HepG2 (cell line): Measurements from ENCODE around the gene NFRKB. TPM values are rescaled to one million over a fixed set of nuclear protein-coding genes. Genes with fewer than 3 reads are reported as not detected.
A peak's percentile ranks its signal among the peaks of the same experiment; 100 is the strongest.
"Not testable (repeated sequence)": the region's sequence is repeated elsewhere in the genome, so short reads cannot be mapped to it uniquely, and the experiment has no call there.

Source experiments
- ATAC-seq: fragments of 200-7000 bp; cut with Tn5 transposase; 3 replicates; pipeline ENCODE4 v1.9.1; 2020; ENCODE audit warnings: mild to moderate bottlenecking, moderate library complexity
- BruUV-seq: library from RNA; stranded (reverse); fragments of 400-500 nt; replicated peaks from 2 replicates; lab custom pipeline; 2021; lab: Mats Ljungman, UMichigan
- CTCF ChIA-PET: fragments of 300-600 bp; formaldehyde crosslinking; extraction: SDS; loops from one replicate; lab custom pipeline; 2021; ENCODE audit warnings: low total read pairs, inconsistent platforms, low intra/inter-chr PET ratio; lab: Yijun Ruan, JAX
- POLR2A ChIA-PET: fragments of 350-600 bp; sonication (Branson Sonifier 250); formaldehyde crosslinking; loops from one replicate; lab custom pipeline; 2020; ENCODE audit warnings: antibody characterized with exemption, inconsistent platforms; lab: Yijun Ruan, JAX
- DNase-seq: peaks from one replicate; pipeline ENCODE4 v3.0.0-alpha.2; 2015; ENCODE audit warnings: low spot score
- FAIRE-seq: peaks from 3 replicates; lab custom pipeline; 2011; peaks lifted over from hg19 to GRCh38; lab: Jason Lieb, UNC
- H2AFZ ChIP-seq: one replicate; pipeline ENCODE4 v1.6.1; 2011; ENCODE audit warnings: low read length, inconsistent platforms
- H3K27ac ChIP-seq: fragments of 300-600 bp; 3 replicates; pipeline ENCODE4 v1.8.0; 2011; ENCODE audit warnings: mixed run types, mild to moderate bottlenecking, mixed read lengths, low read length, inconsistent platforms; ENCODE audit not compliant: insufficient read depth; ENCODE audit errors: extremely low read length
- H3K27me3 ChIP-seq, 2 experiments: fragments of 200-600 bp in 1 of 2; 2 replicates in 1 of 2; 3 replicates in 1 of 2; pipeline versions ENCODE4 v1.6.0 to v1.8.0; 2011; ENCODE audit warnings: low read length in 2 of 2, mild to moderate bottlenecking in 2 of 2, moderate library complexity in 2 of 2, inconsistent platforms in 1 of 2; ENCODE audit not compliant: insufficient read depth in 2 of 2, control insufficient read depth in 1 of 2
- H3K36me3 ChIP-seq, 2 experiments: fragments of 200-600 bp in 1 of 2; replicated peaks in 1 of 2; 2 replicates in 1 of 2; 3 replicates in 1 of 2; pipeline versions ENCODE4 v1.5.1 to v1.8.0; 2011; ENCODE audit warnings: low read length in 2 of 2, inconsistent platforms in 1 of 2; ENCODE audit not compliant: insufficient read depth in 2 of 2, control insufficient read depth in 1 of 2
- H3K4me1 ChIP-seq: 2 replicates; pipeline ENCODE4 v1.5.1; 2012; ENCODE audit warnings: low read length, inconsistent platforms; ENCODE audit not compliant: insufficient read depth
- H3K4me2 ChIP-seq: 2 replicates; pipeline ENCODE4 v1.6.0; 2011; ENCODE audit warnings: low read depth, low read length, inconsistent platforms
- H3K4me3 ChIP-seq, 3 experiments: fragments of 200-600 bp in 1 of 3; sonication (generic), shearing (Covaris generic) in 1 of 3; replicated peaks in 1 of 3; 2 replicates each; pipeline ENCODE4 v1.5.1; 2011 to 2016; ENCODE audit warnings: low read length in 3 of 3, inconsistent platforms in 2 of 3, low read depth in 2 of 3, mild to moderate bottlenecking in 2 of 3, control low read depth in 1 of 3, mixed read lengths in 1 of 3; ENCODE audit not compliant: insufficient read depth in 1 of 3
- H3K79me2 ChIP-seq: one replicate; pipeline ENCODE4 v1.6.1; 2011; ENCODE audit warnings: low read length, inconsistent platforms; ENCODE audit not compliant: insufficient read depth
- H3K9ac ChIP-seq: 2 replicates; pipeline ENCODE4 v1.6.0; 2011; ENCODE audit warnings: mild to moderate bottlenecking, low read depth, low read length, inconsistent platforms; ENCODE audit not compliant: insufficient read depth
- H3K9me3 ChIP-seq: 2 replicates; pipeline ENCODE4 v1.5.1; 2012; ENCODE audit warnings: mild to moderate bottlenecking, low read length
- H4K20me1 ChIP-seq: 2 replicates; pipeline ENCODE4 v1.6.0; 2011; ENCODE audit warnings: inconsistent platforms, mild to moderate bottlenecking, low read length, moderate library complexity; ENCODE audit not compliant: insufficient read depth
- KDM2A ChIP-seq: sonication (generic); formaldehyde crosslinking; IDR thresholded peaks from 2 replicates; pipeline ENCODE4 v1.4.0; 2020; ENCODE audit warnings: low read depth, missing genetic modification reagents, borderline replicate concordance
- NFYB ChIP-seq: sonication (generic); formaldehyde crosslinking; IDR thresholded peaks from 2 replicates; pipeline ENCODE4 v1.4.0; 2020; ENCODE audit warnings: missing genetic modification reagents
- POLR2AphosphoS5 ChIP-seq: IDR thresholded peaks from 2 replicates; pipeline ENCODE4 v1.6.1; 2012; ENCODE audit warnings: low read depth, low read length
- SP1 ChIP-seq, 2 experiments: fragments of 450-650 bp in 1 of 2; sonication (generic) in 1 of 2; formaldehyde crosslinking in 1 of 2; IDR thresholded peaks; 2 replicates each; pipeline versions ENCODE4 v1.4.0 to v1.6.1; 2016 to 2020; ENCODE audit warnings: missing genetic modification reagents in 1 of 2
- TBX2 ChIP-seq: sonication (generic); formaldehyde crosslinking; IDR thresholded peaks from 2 replicates; pipeline ENCODE4 v1.5.0; 2020; ENCODE audit warnings: missing genetic modification reagents, mild to moderate bottlenecking, borderline replicate concordance
- WGBS: methylation state at CpG from one replicate; pipeline ENCODE4 v1.1.6; 2017; ENCODE audit warnings: low lambda C conversion rate; 5-methylcytosine and 5-hydroxymethylcytosine counted together
- in situ Hi-C: cut with HindIII; loops from 2 replicates; pipeline ENCODE4 v1.10.0; 2017; ENCODE audit warnings: low pct_unique_long_range_greater_than_20kb; ENCODE audit not compliant: extremely low pct_ligation_motif_present
- intact Hi-C: fragments of 100-400 bp; cut with micrococcal nuclease; formaldehyde crosslinking; loops from one replicate; pipeline ENCODE4 v1.10.0; 2022; ENCODE audit not compliant: unreplicated experiment
- polyA plus RNA-seq, 8 experiments: library from polyadenylated mRNA; depleted of rRNA in 3 of 8; stranded (reverse) in 7 of 8; unstranded in 1 of 8; fragments of >200 nt; fragmentation: Illumina TruSeq in 4 of 8; extraction: Trizol in 4 of 8; gene quantifications; 2 replicates each; pipeline versions ENCODE4 v1.2.1 to v1.2.3, GENCODE V29; 2011 to 2016; ENCODE audit warnings: low read depth in 4 of 8, missing spikeins in 1 of 8, mixed read lengths in 1 of 8; ENCODE audit not compliant: insufficient read depth in 1 of 8
- total RNA-seq, 5 experiments: library from RNA; depleted of rRNA; stranded (reverse); fragments of >200 nt; fragmentation: Illumina TruSeq; extraction: Trizol; gene quantifications; 2 replicates each; pipeline ENCODE4 v1.2.3, GENCODE V29; 2016; ENCODE audit warnings: low read depth in 1 of 5
- TF ChIP-seq, protein P1 (sequence below): sonication (generic); formaldehyde crosslinking; IDR thresholded peaks from 2 replicates; pipeline ENCODE4 v1.4.0; 2020; ENCODE audit warnings: missing genetic modification reagents, mild to moderate bottlenecking, borderline replicate concordance
- TF ChIP-seq, protein P2 (sequence below), 2 experiments: sonication (generic) in 1 of 2; formaldehyde crosslinking in 1 of 2; IDR thresholded peaks; 2 replicates each; pipeline versions ENCODE4 v1.4.0 to v1.6.1; 2018 to 2020; ENCODE audit warnings: missing genetic modification reagents in 2 of 2, borderline replicate concordance in 1 of 2, low read depth in 1 of 2, mild to moderate bottlenecking in 1 of 2, missing biosample characterization in 1 of 2
- TF ChIP-seq, protein P3 (sequence below): sonication (generic); formaldehyde crosslinking; IDR thresholded peaks from 2 replicates; pipeline ENCODE4 v1.4.0; 2020; ENCODE audit warnings: missing genetic modification reagents

The NFRKB gene
- total and polyA plus RNA-seq, 2 of the 13 experiments (the other 11 are each of a cell fraction or from before 2014, with no cell fraction given) = 22.9 to 23.7 TPM

DNA sequence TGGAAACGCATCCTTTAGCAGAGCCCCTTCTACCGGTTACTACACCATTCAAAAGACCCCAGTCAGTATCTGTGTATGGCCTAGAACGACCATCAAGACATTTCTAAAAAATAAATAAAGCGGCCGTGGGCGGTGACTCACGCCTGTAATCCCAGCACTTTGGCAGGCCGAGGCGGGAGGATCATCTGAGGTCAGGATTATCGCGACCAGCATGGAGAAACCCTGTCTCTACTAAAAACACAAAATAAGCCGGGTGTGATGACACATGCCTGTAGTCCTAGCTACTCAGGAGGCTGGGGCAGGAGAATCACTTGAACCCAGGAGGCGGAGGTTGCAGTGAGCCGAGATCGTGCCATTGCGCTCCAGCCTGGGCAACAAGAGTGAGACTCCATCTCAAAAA lies 26.8 kb downstream of the NFRKB start:
- CTCF ChIA-PET = not testable (repeated sequence)

DNA sequence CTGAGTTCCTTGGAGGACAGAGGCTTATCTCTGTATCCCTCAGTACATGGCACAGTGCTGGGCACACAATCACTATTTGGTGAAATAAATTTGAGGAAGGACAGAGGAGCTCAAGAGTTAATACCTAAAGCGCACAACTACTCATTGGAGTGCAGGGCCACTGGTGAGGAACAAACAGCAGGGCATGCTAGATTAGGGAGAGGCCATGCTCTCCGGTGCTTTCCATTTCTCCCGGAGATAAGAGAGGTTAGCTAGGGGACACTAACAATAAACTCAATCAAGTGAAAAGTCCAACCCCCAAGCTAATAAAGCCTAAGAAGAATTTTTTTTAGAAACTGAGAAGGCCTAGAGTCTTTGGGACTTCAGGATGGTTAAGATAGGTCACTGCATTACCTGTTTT lies 29.1 kb downstream of the NFRKB start:
- intact Hi-C loops (no loop called here), in situ Hi-C loops (no loop called here)
- no TSS peak for BruUV-seq
- Histone ChIP-seq H3K4me1 (peaks cover 26% of the 10 kb centered on the region), H3K4me2 (no peak overlapping the region), H2AFZ (no peak overlapping the region), H3K79me2 (no peaks in the 10 kb centered on the region), H3K36me3 (peaks cover 41 to 66% of the 10 kb centered on the region in 2 experiments), H3K9me3 (no peaks in the 10 kb centered on the region), H3K9ac (no peak overlapping the region), H3K27ac (no peak overlapping the region), H3K4me3 (no peak overlapping the region), H3K27me3 (no peaks in the 10 kb centered on the region), H4K20me1 (no peaks in the 10 kb centered on the region)
- 97% methylated on average over 3 of the region's 3 CpGs for WGBS
- POLR2A ChIA-PET = no interaction called here
- CTCF ChIA-PET = no interaction called here
- ATAC-seq (no peak), FAIRE-seq (no peak), DNase-seq (no peak)
- TF ChIP-seq, protein P1, sequence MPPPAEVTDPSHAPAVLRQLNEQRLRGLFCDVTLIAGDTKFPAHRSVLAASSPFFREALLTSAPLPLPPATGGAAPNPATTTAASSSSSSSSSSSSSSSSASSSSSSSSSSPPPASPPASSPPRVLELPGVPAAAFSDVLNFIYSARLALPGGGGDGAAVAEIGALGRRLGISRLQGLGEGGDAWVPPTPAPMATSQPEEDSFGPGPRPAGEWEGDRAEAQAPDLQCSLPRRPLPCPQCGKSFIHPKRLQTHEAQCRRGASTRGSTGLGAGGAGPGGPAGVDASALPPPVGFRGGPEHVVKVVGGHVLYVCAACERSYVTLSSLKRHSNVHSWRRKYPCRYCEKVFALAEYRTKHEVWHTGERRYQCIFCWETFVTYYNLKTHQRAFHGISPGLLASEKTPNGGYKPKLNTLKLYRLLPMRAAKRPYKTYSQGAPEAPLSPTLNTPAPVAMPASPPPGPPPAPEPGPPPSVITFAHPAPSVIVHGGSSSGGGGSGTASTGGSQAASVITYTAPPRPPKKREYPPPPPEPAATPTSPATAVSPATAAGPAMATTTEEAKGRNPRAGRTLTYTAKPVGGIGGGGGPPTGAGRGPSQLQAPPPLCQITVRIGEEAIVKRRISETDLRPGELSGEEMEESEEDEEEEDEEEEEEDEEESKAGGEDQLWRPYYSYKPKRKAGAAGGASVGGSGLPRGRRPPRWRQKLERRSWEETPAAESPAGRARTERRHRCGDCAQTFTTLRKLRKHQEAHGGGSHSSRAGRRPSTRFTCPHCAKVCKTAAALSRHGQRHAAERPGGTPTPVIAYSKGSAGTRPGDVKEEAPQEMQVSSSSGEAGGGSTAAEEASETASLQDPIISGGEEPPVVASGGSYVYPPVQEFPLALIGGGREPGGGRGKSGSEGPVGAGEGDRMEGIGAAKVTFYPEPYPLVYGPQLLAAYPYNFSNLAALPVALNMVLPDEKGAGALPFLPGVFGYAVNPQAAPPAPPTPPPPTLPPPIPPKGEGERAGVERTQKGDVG (CRISPR knock-in tag) = no peak
- TF ChIP-seq POLR2AphosphoS5 (0 out of 2 replicates have a peak, but pooled peaks have one; percentile 4), KDM2A (CRISPR knock-in tag) (no peak), TBX2 (no peak), NFYB (no peak), SP1 (IDR thresholded peaks at IDR 0.05) (no peak), SP1 (CRISPR knock-in tag; IDR thresholded peaks at IDR 0.05) (no peak)
- TF ChIP-seq, protein P2, sequence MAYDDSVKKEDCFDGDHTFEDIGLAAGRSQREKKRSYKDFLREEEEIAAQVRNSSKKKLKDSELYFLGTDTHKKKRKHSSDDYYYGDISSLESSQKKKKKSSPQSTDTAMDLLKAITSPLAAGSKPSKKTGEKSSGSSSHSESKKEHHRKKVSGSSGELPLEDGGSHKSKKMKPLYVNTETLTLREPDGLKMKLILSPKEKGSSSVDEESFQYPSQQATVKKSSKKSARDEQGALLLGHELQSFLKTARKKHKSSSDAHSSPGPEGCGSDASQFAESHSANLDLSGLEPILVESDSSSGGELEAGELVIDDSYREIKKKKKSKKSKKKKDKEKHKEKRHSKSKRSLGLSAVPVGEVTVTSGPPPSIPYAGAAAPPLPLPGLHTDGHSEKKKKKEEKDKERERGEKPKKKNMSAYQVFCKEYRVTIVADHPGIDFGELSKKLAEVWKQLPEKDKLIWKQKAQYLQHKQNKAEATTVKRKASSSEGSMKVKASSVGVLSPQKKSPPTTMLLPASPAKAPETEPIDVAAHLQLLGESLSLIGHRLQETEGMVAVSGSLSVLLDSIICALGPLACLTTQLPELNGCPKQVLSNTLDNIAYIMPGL (CRISPR knock-in tag; IDR thresholded peaks at IDR 0.05; ENCODE audit: borderline replicate concordance in 1 of 2, low read depth in 1 of 2) = no peak

More for the DNA sequence above, 26.8 kb downstream of the NFRKB start:
- H2AFZ ChIP-seq, H3K27me3 ChIP-seq, intact Hi-C loops, FAIRE-seq, H3K4me1 ChIP-seq, DNase-seq, in situ Hi-C loops, H3K4me3 ChIP-seq, H3K9ac ChIP-seq, H3K79me2 ChIP-seq, H4K20me1 ChIP-seq, ATAC-seq, BruUV-seq, H3K9me3 ChIP-seq, POLR2A ChIA-PET, H3K4me2 ChIP-seq, H3K27ac ChIP-seq: not testable (repeated sequence)
- WGBS = 91% methylated on average over 16 of the region's 16 CpGs
- peaks cover 51 to 87% of the 10 kb centered on the region in 2 experiments for H3K36me3 ChIP-seq
- TF ChIP-seq, protein P3, sequence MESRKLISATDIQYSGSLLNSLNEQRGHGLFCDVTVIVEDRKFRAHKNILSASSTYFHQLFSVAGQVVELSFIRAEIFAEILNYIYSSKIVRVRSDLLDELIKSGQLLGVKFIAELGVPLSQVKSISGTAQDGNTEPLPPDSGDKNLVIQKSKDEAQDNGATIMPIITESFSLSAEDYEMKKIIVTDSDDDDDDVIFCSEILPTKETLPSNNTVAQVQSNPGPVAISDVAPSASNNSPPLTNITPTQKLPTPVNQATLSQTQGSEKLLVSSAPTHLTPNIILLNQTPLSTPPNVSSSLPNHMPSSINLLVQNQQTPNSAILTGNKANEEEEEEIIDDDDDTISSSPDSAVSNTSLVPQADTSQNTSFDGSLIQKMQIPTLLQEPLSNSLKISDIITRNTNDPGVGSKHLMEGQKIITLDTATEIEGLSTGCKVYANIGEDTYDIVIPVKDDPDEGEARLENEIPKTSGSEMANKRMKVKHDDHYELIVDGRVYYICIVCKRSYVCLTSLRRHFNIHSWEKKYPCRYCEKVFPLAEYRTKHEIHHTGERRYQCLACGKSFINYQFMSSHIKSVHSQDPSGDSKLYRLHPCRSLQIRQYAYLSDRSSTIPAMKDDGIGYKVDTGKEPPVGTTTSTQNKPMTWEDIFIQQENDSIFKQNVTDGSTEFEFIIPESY (CRISPR knock-in tag) = 0 out of 2 replicates have a peak, but pooled peaks have one; percentile 11
